KMS-11 (cell line): ENCODE measurements around the gene ELMO1.

Source experiments
- H2AFZ ChIP-seq: fragments of 200-600 bp; sonication (generic); 2 replicates; pipeline ENCODE4 v1.6.1; 2016; ENCODE audit warnings: antibody characterized with exemption, mixed run types, low read depth
- H3K27ac ChIP-seq: fragments of 200-600 bp; sonication (generic); 2 replicates; pipeline ENCODE4 v1.6.1; 2016; ENCODE audit warnings: mild to moderate bottlenecking, mixed run types
- H3K27me3 ChIP-seq: fragments of 200-600 bp; sonication (generic); 2 replicates; pipeline ENCODE4 v1.6.1; 2017; ENCODE audit warnings: mild to moderate bottlenecking, low read depth, mixed run types, moderate library complexity; ENCODE audit not compliant: insufficient read depth
- H3K36me3 ChIP-seq: fragments of 200-600 bp; sonication (generic); 2 replicates; pipeline ENCODE4 v1.6.1; 2017; ENCODE audit warnings: mild to moderate bottlenecking, mixed run types; ENCODE audit not compliant: insufficient read depth
- H3K4me1 ChIP-seq: fragments of 200-600 bp; sonication (generic); 2 replicates; pipeline ENCODE4 v1.6.1; 2016; ENCODE audit warnings: mild to moderate bottlenecking, low read depth, mixed run types; ENCODE audit not compliant: poor library complexity, severe bottlenecking
- H3K4me2 ChIP-seq: fragments of 200-600 bp; sonication (generic); 2 replicates; pipeline ENCODE4 v1.7.0; 2016; ENCODE audit warnings: mild to moderate bottlenecking, mixed run types
- H3K4me3 ChIP-seq: fragments of 200-600 bp; sonication (generic); IDR thresholded peaks from 2 replicates; pipeline ENCODE4 v1.6.1; 2017; ENCODE audit warnings: low read depth, low read length, mixed read lengths; ENCODE audit not compliant: insufficient read depth
- H3K79me2 ChIP-seq: fragments of 200-600 bp; sonication (generic); 2 replicates; pipeline ENCODE4 v1.6.1; 2016; ENCODE audit warnings: low read depth, mixed run types; ENCODE audit not compliant: insufficient read depth
- H3K9ac ChIP-seq: fragments of 200-600 bp; sonication (generic); 2 replicates; pipeline ENCODE4 v1.6.1; 2016; ENCODE audit warnings: mild to moderate bottlenecking, mixed run types
- H4K20me1 ChIP-seq: fragments of 200-600 bp; sonication (generic); 2 replicates; pipeline ENCODE4 v1.6.1; 2016; ENCODE audit warnings: mild to moderate bottlenecking, mixed run types; ENCODE audit not compliant: insufficient read depth
- TF ChIP-seq, protein P1 (sequence below): fragments of 200-600 bp; sonication (generic); conservative IDR thresholded peaks from 2 replicates; pipeline ENCODE4 v1.6.1; 2017; ENCODE audit warnings: low read depth, mild to moderate bottlenecking, antibody characterized with exemption, low read length, moderate library complexity, mixed read lengths

The ELMO1 gene

DNA sequence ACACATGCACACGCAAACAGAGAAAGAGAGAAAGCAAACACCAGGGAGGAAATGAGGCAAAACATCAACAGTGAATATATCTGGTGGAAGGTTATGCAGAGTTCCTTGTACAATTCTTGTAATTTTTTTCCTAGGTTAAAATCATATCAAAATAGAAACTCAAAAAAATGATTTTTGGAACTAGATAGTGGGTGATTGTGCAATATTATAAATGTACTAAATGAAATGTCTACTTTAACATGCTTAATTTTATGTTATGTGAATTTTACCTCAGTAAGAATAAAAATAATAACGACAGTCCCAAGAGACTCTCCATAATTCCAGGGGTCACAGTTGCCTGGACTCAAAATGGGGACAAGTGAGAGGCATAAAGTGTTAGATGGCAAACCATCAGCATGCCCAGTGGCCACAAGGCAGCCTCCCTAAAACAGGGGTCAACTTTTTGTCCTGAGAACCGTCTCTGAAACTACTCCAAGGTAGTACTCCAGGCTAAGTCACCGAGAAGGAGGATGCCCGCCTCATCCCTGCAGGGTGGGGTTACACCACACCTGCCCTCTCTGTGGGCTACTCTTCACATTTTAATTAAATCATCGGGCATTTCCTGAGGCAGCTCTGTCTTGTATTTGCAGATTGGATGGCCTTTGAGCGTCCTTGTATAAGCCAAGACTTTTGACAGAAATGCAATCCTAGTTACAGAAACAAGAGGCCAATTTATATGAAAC lies 267.7 kb downstream of the ELMO1 start:
- no peaks in the 10 kb centered on the region for H3K27me3 ChIP-seq
- no peaks in the 10 kb centered on the region for H3K36me3 ChIP-seq
- H2AFZ ChIP-seq = no peak overlapping the region
- H3K4me2 ChIP-seq = no peak overlapping the region
- peaks cover 4% of the 10 kb centered on the region for H3K4me1 ChIP-seq
- TF ChIP-seq, protein P1, sequence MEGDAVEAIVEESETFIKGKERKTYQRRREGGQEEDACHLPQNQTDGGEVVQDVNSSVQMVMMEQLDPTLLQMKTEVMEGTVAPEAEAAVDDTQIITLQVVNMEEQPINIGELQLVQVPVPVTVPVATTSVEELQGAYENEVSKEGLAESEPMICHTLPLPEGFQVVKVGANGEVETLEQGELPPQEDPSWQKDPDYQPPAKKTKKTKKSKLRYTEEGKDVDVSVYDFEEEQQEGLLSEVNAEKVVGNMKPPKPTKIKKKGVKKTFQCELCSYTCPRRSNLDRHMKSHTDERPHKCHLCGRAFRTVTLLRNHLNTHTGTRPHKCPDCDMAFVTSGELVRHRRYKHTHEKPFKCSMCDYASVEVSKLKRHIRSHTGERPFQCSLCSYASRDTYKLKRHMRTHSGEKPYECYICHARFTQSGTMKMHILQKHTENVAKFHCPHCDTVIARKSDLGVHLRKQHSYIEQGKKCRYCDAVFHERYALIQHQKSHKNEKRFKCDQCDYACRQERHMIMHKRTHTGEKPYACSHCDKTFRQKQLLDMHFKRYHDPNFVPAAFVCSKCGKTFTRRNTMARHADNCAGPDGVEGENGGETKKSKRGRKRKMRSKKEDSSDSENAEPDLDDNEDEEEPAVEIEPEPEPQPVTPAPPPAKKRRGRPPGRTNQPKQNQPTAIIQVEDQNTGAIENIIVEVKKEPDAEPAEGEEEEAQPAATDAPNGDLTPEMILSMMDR = no peak
- no peak overlapping the region for H3K4me3 ChIP-seq
- no peak overlapping the region for H3K27ac ChIP-seq
- H3K79me2 ChIP-seq = no peaks in the 10 kb centered on the region
- no peak overlapping the region for H3K9ac ChIP-seq
- H4K20me1 ChIP-seq = no peaks in the 10 kb centered on the region

DNA sequence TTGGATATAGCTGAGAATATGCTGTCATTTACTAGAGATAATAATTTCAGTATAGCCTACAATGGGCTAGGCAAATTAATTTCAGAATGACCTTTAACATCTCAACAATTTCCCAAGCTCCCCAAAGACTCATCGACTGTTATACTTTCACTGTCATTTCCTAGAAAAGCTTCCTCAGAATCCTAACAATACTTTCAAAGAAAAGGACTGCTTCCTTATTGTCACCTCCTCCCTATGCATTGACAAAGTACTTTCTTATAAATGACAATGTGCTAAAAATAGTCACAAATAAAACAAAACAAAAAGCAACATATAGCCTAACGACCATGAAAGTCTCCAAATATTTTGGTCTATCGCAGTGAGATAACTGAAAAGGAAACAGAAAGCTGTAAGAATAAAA lies 272.6 kb downstream of the ELMO1 start:
- Histone ChIP-seq H3K27me3 (no peaks in the 10 kb centered on the region), H3K4me2 (no peak overlapping the region), H3K4me1 (no peaks in the 10 kb centered on the region), H3K27ac (no peak overlapping the region), H3K4me3 (no peak overlapping the region), H3K36me3 (no peaks in the 10 kb centered on the region), H3K79me2 (no peaks in the 10 kb centered on the region), H4K20me1 (no peaks in the 10 kb centered on the region), H3K9ac (no peak overlapping the region), H2AFZ (no peak overlapping the region)
- TF ChIP-seq, protein P1 = no peak

DNA sequence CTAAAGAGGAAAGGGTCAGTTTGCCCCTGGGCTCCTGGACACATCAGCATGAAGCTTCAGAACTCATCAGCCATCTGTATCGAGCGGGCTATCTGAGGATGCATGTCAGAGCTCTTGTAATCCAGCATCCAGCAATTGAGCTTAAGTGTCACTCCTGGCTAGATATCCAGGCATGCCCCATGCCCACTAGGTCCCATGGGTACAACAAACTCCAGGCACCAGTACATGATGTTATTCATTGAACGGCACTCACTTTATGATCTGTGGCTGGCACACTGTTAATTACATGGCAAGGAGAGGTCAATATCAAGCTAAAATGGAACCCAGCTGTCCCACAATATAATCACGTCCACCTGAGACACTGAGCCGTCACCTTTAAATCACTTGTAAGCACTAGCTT lies 274.2 kb downstream of the ELMO1 start:
- Histone ChIP-seq H3K36me3 (0 out of 2 replicates have a peak, but pooled peaks cover 3% of the 10 kb centered on the region), H2AFZ (no peak overlapping the region), H3K79me2 (no peaks in the 10 kb centered on the region), H3K27me3 (no peaks in the 10 kb centered on the region), H3K9ac (no peak overlapping the region), H4K20me1 (no peaks in the 10 kb centered on the region), H3K27ac (no peak overlapping the region), H3K4me2 (no peak overlapping the region), H3K4me3 (no peak overlapping the region), H3K4me1 (no peaks in the 10 kb centered on the region)
- TF ChIP-seq, protein P1 = no peak

DNA sequence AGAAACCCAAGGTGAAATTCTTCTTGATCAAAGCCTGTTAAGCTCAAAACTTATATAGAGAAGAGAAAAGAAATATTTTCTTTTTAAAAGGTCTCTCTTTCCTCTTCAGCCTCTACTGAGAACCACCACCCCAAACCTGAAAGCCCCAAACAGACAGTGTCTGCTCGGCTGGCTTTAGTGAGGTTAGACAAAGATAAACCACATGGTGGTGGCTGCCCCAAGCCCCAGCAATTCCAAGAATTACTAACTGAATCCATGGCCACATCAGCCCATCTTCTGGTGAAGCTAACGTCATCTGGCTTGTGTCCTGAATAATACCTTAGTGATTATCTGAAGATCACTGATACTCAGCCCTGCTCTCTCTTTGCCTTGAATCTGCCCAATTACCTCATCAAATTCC lies 275.0 kb downstream of the ELMO1 start:
- 0 out of 2 replicates have a peak, but pooled peaks cover 3% of the 10 kb centered on the region for H3K36me3 ChIP-seq
- TF ChIP-seq, protein P1 = no peak
- H3K4me3 ChIP-seq = no peak overlapping the region
- no peak overlapping the region for H3K4me2 ChIP-seq
- H3K79me2 ChIP-seq = no peaks in the 10 kb centered on the region
- H2AFZ ChIP-seq = no peak overlapping the region
- H3K27me3 ChIP-seq = no peaks in the 10 kb centered on the region
- no peaks in the 10 kb centered on the region for H4K20me1 ChIP-seq
- H3K27ac ChIP-seq = no peak overlapping the region
- H3K4me1 ChIP-seq = no peaks in the 10 kb centered on the region
- no peak overlapping the region for H3K9ac ChIP-seq
